Astrocyte (in vitro differentiated cells and primary cell): ENCODE data around the gene PKLR.

Source experiments
- EZH2 ChIP-seq: IDR thresholded peaks from 2 replicates; pipeline ENCODE4 v1.6.1; 2012; ENCODE audit warnings: mild to moderate bottlenecking, low read length, inconsistent platforms; ENCODE audit not compliant: insufficient read depth
- TF ChIP-seq, protein P1 (sequence below): IDR thresholded peaks from 2 replicates; pipeline ENCODE4 v1.5.1; 2011; ENCODE audit warnings: low read depth, mild to moderate bottlenecking, inconsistent platforms, low read length, moderate library complexity; ENCODE audit not compliant: insufficient read depth

DNA sequence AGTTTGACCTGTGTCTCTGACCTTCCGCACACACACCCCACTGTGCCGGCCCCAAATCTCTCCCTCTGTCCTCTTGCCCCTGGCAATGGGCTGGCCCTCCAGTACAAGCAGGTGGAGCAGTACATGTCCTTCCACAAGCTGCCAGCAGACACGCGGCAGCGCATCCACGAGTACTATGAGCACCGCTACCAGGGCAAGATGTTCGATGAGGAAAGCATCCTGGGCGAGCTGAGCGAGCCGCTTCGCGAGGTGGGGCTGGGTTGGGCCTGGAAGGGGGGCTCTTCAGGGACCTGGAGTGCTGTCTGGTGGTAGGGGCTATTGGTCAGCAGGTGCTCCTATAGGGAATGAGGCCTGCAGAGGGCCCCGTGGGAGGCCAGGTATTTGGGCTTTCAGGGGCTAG lies 16.2 kb downstream of the PKLR start:
- TF ChIP-seq, protein P1, sequence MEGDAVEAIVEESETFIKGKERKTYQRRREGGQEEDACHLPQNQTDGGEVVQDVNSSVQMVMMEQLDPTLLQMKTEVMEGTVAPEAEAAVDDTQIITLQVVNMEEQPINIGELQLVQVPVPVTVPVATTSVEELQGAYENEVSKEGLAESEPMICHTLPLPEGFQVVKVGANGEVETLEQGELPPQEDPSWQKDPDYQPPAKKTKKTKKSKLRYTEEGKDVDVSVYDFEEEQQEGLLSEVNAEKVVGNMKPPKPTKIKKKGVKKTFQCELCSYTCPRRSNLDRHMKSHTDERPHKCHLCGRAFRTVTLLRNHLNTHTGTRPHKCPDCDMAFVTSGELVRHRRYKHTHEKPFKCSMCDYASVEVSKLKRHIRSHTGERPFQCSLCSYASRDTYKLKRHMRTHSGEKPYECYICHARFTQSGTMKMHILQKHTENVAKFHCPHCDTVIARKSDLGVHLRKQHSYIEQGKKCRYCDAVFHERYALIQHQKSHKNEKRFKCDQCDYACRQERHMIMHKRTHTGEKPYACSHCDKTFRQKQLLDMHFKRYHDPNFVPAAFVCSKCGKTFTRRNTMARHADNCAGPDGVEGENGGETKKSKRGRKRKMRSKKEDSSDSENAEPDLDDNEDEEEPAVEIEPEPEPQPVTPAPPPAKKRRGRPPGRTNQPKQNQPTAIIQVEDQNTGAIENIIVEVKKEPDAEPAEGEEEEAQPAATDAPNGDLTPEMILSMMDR = no peak
- no peak for TF ChIP-seq EZH2
